Limb (tissue), 2 donors: ENCODE measurements around the gene KRT76.
"Not testable (repeated sequence)": the region's sequence is repeated elsewhere in the genome, so short reads cannot be mapped to it uniquely, and the experiment has no call there.

Source experiments
- DNase-seq, 2 donors: peaks; one replicate each; pipeline ENCODE4 v3.0.0-alpha.2; 2016; ENCODE audit errors: extremely low spot score in 2 of 2

Gene KRT76

DNA sequence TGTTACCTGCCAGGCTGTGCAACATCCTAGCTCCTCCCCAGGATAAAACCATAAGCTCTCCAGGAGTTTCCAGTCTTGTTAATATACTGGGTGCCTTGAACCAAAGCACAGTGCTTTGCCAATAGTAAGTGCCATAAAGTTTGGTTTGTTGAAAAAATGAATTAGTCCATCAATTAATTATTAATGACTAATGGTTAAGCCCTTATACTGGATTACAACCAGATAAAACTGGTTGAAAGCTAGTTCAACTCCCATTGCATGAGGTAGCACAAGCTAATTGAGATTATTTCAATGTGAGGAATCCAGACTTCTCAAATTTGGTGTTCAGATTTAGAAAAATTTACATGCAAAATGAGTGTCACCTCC, 20.4 kb upstream of the KRT76 start:
- DNase-seq: no peak

DNA sequence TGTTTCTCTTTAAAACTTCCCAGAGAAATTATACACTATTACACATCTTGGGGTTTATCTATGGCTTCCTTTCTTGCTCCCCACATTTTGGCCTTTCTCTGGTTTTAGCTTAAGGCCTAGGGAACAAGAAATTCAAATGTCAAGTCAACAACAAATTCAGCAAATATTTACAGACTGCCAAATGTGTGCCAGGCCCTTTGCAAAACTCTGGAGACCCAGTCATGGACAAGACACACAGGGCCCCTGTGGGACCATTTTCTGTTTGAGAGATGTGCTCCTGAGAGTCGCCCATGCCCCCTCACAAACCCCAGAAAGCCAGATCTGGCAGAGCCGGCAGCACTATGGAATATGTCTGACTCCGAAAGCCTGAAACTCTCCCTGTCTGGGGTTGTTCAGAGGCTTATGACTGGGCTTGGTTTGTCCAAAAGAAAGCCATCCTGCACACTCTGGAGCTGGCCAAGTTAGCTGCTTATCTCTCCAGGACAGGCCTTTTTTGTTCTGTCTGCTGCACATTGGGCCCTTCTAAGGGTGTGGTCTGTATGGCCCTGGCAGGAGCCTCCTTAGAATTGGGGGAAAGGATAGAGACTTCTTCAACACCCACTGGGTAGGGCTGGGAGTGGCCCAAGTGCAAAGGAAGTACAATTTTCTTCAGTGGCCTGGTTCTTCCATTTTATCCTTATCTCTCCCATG, 19.8 kb upstream of the KRT76 start:
- no peak for DNase-seq

DNA sequence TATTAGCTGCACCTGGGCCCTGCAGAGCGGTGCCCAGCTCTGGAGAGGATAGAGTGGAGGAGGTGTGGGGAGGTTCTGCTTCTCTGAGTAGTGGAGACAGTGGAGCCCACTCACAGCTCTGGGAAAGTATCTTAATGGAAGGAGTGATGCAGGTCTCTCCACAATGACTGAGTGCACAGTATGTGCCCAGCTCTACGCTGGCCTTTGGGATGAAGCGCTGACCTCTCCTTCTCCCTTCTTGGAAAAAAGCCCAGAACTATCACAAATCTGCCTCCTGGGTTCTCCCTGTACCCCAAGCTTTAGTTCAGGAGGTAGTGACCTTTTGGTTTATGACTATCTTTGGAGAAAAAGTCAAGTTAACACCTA, 19.3 kb upstream of the KRT76 start:
- DNase-seq: no peak

- DNase-seq: no peak
Observed at GRCh38 chr12:52795694-52796428, 18.7 kb upstream of the KRT76 start, which contains the start of gene KRT3. TSS of gene KRT3 (minus strand) at chr12:52796117. CDS start at chr12:52796042, 75 bp downstream.

DNA sequence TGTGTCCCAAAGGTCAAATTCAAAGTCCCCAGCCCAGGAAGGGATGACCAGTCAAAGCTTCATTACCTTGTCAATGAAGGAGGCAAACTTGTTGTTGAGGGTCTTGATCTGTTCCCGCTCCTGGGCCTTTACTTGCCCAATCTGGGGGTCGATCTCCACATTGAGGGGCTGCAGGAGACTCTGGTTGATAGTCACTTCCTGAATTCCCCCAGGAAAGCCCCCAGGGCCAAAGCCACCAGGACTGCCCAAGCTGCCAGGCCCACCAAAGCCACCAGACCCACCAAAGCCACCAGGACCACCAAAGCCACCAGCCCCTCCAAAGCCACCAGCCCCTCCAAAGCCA, 18.2 kb upstream of the KRT76 start:
- not testable (repeated sequence) for DNase-seq

- DNase-seq: no peak
Observed at GRCh38 chr12:52794479-52795331, 17.6 kb upstream of the KRT76 start.

- no peak for DNase-seq
Observed at GRCh38 chr12:52792185-52793029, 15.3 kb upstream of the KRT76 start.

DNA sequence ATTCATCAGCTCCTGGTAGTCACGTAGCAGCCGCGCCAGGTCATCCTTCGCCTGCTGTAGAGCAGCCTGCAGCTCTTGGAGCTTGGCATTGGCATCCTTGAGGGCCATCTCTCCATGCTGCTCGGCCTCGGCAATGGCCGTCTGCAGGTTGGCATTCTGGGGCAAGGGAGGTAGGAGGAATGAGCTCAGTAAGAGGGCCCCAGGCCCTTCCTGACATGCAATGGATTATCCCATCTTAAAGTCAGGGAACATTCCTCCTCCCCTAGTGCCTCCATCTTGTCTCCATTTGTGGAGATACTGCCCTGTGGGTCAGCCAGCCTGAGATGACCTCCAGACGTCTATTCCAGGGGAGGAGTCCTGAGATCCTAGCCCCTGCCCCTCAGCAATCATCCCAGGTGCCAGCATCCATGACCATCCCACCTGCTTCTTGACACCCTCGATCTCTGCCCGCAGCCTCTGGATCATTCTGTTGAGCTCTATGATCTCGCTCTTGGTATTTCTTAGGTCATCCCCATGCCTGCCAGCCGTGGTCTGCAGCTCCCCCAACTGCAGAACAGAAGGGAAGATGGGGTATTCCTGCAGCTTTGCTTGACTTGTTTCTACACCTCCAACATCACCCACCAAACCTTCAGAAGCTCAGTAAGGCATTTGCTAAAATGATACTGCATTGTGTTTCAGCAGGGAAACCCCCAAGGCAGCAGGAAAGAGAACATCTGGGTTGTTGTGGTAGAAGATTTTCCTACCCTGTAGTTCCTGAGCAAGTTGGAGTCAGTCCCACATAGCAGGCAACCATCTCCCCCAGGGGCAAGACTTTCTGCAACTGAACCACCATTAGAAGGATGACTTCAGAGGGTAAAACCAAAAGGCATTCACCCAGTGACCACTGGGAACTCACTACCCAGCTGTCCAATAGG, 14.4 kb upstream of the KRT76 start:
- DNase-seq: no peak

DNA sequence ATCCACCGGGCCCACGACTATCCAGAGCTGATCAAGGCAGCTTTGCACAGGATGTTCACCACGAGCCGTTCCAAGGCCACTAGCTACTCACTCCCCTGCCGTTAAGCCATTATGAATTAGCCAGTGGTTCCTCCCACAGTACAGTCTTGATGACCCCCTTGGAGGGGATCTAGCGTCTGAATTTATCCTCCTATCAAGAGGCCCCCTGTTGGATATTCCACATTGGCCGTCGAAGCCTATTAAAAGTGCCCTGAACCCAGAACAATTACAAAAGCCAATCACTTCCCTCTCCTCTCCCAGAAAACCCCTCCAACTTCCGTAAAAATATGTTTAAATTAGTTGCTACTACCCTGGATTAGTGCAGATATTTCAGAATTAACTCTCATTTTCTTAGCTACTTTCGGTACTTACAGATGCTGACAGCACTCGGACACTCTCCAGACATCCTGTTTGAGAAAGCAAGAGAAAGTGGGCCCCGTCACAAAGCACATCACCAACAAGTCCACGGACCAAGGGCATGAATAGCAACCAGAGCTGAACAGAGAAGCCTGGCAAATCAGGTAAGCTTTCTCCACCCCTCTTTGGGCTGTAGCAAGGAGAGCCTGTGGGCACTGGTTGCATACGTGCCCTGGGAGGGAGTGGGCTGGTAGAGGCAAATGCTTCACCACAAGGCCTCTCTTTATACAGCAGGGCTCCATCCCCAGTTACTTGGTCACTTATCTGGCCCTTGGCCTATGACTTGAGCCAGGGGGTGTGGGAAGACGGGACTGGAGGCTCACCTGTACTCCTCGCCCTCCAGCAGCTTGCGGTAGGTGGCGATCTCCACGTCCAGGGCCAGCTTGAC, 13.5 kb upstream of the KRT76 start:
- DNase-seq: no peak

DNA sequence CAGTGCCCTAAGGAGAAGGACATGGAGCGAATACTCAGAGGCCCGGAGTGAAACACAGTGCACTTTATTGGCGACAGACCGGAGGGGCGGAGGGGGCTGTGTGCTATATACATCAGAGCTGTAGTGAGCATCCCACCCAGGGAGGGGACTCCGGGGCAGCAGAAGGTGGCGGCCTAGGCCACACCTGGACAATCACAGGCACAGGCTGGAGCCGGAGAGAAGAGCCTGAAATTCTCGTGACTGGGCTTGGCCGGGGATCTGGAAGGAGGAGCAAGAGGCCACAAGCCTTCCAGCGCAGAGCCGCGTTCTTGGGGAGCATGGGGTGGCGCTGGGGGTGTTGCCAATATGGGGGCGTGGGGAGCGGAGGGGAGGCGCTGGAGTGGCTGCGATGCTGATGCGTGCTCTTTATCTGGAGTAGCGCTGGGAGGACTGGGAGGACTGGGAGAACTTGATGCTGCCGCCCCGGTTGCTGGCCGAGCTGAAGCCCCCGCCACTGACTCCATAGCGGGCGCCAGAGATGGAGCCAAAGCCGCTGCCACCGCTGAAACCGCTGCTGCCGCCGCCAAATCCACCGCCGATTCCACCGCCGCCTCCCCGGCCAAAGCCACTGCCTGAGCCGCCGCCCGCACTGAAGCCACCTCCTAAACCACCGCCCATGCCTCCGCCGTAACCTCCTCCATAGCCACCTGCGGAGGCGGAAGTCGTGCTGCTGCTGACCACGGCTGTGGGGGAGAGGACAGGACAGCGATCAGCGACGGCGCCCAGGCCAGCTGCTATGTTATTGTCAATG, 12.7 kb upstream of the KRT76 start:
- no peak for DNase-seq

- DNase-seq: no peak
Observed at GRCh38 chr12:52788876-52789636, 11.9 kb upstream of the KRT76 start.

- DNase-seq: no peak
Observed at GRCh38 chr12:52788192-52788875, 11.2 kb upstream of the KRT76 start.

DNA sequence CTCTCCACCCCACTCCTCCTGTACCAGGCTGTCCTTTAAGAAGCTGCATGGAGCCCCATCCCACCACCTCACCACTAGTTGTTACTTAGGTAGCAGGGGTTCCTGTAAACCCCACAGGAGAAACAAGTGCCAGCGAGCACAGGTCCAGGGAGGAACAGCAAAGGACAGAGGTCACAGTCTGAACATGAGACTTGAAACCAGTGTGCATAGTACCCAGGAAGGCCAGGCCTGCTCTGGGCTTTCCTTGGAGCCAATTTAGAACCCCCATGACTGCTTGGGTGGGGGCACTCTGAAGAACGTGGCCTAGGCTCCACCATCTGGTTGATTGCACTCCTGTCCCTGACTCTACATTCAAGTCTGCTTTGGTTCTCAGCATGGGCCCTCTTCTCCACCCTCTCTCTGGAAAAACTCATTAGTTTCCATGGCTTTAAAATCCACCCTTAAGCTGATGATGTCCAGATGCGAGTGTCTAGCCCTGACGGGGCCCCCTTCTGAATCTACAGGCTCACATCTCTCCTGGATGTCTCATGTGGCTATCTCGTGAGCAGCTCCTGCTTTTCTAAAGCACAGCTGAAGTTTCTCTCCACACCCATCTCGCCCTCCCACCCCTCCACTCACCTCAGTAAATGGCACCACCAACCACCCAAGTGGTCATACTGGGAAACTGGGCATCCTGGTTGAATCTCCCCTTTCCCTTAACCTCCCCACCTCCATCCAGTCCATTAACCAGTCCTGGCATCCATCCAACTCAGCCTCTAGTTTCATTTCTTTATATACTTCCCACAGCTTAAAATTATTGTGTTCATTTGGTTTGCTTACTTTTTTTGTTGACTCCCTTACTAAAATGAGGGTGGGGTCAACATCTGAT, 10.4 kb upstream of the KRT76 start:
- DNase-seq: no peak

DNA sequence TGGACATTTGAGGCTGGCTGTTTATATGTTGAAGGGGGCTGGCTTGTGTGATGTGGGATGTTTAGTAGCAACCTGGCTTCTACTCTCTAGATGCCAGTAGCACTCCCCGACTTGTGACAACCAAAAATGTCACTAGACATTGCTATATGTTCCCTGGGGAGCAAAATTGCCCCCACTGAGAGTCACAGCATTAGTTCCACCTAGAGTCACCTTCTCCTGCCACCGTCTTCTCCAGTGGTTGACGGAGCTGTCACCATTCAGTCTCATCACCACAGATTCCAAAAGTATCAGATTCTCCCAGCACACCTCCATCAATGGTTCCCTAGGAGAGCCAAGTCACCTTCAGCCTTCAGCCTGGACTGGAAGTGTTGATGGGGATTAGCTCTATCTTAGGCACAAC, 7.8 kb upstream of the KRT76 start:
- no peak for DNase-seq

DNA sequence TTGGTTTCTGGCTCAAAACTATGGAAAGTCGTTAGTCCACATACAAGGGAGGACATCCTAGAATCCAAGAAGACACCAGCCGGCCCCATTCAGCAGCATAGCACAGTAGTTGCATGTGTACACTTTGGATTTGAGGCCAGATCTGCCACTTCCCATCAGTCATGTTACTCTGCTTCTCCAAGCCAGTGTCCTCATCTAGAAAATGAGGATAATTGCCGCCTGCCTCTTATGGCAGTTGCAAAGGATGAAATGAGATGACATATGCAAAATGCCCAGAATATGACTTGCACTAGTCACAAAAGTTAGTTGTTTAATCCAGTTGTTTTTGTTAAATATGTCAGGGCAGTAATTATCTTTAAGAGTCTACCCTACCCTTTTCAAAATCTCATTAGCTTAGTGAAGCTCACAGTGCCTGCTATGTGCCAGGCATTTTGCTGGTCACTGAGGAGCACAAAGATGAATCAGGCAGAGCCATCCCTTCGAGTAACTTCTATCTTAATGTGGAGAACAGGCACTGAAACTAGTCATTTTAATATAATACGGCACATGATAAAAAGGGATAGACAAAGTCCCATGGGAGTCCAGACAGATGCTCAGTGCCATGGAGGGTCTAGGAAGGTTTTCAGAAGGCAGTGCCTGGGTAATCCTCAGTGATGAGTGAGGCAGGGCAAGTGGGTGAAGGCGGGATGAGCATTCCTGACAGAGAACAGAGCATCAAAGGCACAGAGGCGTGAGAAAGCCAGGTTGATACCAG, 6.6 kb upstream of the KRT76 start:
- no peak for DNase-seq

DNA sequence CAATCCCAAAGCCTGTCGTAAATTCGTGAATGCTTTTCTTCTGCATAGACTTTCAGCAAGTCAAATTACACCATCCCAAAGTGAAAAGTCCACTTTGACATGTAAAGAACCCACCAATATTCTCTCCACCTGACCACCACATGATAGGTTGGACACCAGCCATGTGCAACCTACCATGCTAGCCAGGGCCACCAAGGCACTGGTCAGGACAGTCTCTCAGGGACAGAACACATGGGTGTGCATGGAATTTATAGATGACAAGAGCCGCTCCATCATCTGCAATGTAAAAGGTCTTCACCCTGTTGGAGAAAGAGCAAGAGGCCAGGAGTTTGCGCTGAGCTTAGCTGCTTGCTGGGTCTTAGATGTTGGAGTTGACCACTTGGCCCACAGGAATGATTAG, 5.4 kb upstream of the KRT76 start:
- DNase-seq: no peak
